ENCODE measurements around the gene RPP25L. TPM values are rescaled to one million over a fixed set of nuclear protein-coding genes. Genes with fewer than 3 reads are reported as not detected.

The RPP25L gene
- total RNA-seq, 1 experiment from 2014 or later: 51.1 TPM

DNA sequence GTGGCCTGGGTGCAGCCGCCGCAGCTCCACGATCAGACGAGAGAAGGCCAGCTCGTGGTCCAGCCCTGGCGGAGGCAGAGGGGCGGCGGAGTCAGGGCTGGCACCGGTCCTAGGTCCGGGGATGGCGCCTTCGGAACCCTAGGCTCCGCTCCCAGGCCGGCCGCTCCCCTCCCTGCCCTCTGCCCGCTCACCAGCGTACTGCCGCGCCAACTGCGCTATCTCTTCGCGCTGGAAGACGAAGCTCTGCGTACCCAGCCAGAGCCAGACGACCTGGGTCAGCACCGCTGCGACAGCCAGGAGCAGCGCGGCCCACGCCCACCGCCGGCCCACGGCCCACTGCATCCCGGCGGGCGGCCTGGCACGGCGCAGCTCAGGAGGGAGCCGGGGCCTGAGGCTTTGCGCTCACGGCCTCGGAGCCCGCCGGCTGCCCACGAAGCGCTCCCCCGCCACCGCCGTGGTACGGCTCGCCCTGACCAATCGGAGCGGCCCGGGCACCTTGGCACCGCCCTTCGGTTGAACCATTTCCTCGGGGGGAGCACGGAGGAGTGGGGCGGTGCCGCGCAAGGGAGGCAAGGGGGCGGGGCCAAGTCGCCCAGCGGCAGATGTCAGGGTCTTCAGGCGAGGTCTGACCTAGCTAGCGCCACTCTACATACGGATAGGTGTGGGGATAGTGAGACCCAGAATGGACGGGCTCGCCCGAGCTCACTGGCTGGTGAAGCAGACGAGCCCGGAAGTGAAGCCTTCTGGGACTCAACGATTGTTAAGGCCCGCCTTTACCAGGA lies 25.6 kb upstream of the RPP25L start, which contains the start of gene SIGMAR1:
Gene SIGMAR1 (minus strand): TSS at position 432 of the 782 bp plus-strand sequence. CDS start 90 bp downstream, at position 342.
- ChIA-PET POLR2A (interaction anchor here (0.6 to 3.1 kb wide), 8 partner anchors 8 to 261 kb away, joined by 3 to 26 read pairs (median 8); partner anchors contain the start of genes ARID3C, DCTN3, GALT and IL11RA), CTCF (interaction anchor here (0.7 to 2.5 kb wide), 3 partner anchors 9 to 34 kb away, joined by 3 to 9 read pairs (median 7); partner anchors contain the start of genes DCTN3 and GALT), RAD21 (ENCODE audit: low non-redundant PET in 1 of 2, low total read pairs in 2 of 2, uncharacterized antibody in 2 of 2, unreplicated experiment in 2 of 2) (no interaction called here)
- TF ChIP-seq ZNF274 (IDR thresholded peaks at IDR 0.05; ENCODE audit: low read depth, low read length) (no peak), CEBPB (IDR thresholded peaks at IDR 0.05; ENCODE audit: low read depth) (no peak), POLR2AphosphoS5 (IDR thresholded peaks at IDR 0.05; ENCODE audit: low read depth, low read length) (peak; percentile 87), ZFX (IDR thresholded peaks at IDR 0.05) (peak; percentile 94), YY1 (IDR thresholded peaks at IDR 0.05; ENCODE audit: extremely low read depth, insufficient replicate concordance, low read depth, low read length) (peak; percentile 35), POLR2A (IDR thresholded peaks at IDR 0.05; ENCODE audit: borderline replicate concordance, extremely low read depth, insufficient read depth, insufficient read length) (peak; percentile 92), RAD21 (IDR thresholded peaks at IDR 0.05; ENCODE audit: low read depth) (no peak), TCF7L2 (IDR thresholded peaks at IDR 0.05; ENCODE audit: borderline replicate concordance, extremely low read depth, insufficient read depth, insufficient read length) (peak; percentile 54)
- Histone ChIP-seq H3K9me2 (ENCODE audit: insufficient read depth) (no peaks in the 10 kb centered on the region), H3K4me3 (replicated peaks in 1 of 2; ENCODE audit: low read depth in 1 of 2, low read length in 2 of 2) (peak within 1 kb of the TSS; percentile 94), H3K36me3 (ENCODE audit: control insufficient read depth in 1 of 2, insufficient read depth in 2 of 2, low read length in 2 of 2) (peaks cover 0 to 12% of the 10 kb centered on the region in 2 experiments; a peak in 2 of 4 replicates), H3K4me1 (ENCODE audit: control insufficient read depth in 1 of 2, insufficient read depth in 2 of 2, low read length in 2 of 2) (peaks cover 15 to 38% of the 10 kb centered on the region in 2 experiments; a peak in 3 of 4 replicates), H3K9ac (ENCODE audit: low read length) (peak within 1 kb of the TSS; percentile 94), H3K27me3 (ENCODE audit: insufficient read depth, low read length) (no peaks in the 10 kb centered on the region), H2AFZ (ENCODE audit: low read depth, low read length, poor library complexity, severe bottlenecking) (no peak within 1 kb of the TSS), H3K79me2 (ENCODE audit: insufficient read depth, low read length) (peaks cover 27% of the 10 kb centered on the region), H3K9me3 (ENCODE audit: control insufficient read depth in 1 of 2, insufficient read depth in 1 of 2, low read depth in 1 of 2, low read length in 2 of 2) (no peaks in the 10 kb centered on the region), H4K20me1 (ENCODE audit: insufficient read depth) (no peaks in the 10 kb centered on the region), H3K4me2 (ENCODE audit: low read length) (peak within 1 kb of the TSS; percentile 95), H3K27ac (ENCODE audit: low read depth, low read length) (peak within 1 kb of the TSS; percentile 85)
- intact Hi-C loops (cut with micrococcal nuclease): no loop called here
- DNase-seq (ENCODE audit: low read depth, low spot score): peak; percentile 84
- peak; percentile 86 for ATAC-seq
- no TSS peak for BruUV-seq (replicated peaks)

All from HCT116 (cell line).